Camera-type eye (tissue), 1 donor: ENCODE results near the gene PEAK1. TPM values are rescaled to one million over a fixed set of nuclear protein-coding genes. Genes with fewer than 3 reads are reported as not detected.

Experiments
- total RNA-seq: library from RNA; depleted of rRNA; stranded (reverse); fragments of >200 nt; gene quantifications from one replicate; pipeline ENCODE4 v1.2.3, GENCODE V29; 2014

PEAK1 gene
- total RNA-seq, result 111 TPM

GRCh38 chr15:77419836-77420609, at the start of gene PEAK1:
Gene PEAK1, minus strand, starts transcription at chr15:77420104. Its CDS starts 238,178 bp downstream, at chr15:77181926.

GRCh38 chr15:77420610-77421369, 886 bp upstream of the PEAK1 start, which contains the start of gene HMG20A:
Gene HMG20A, plus strand, starts transcription at chr15:77420888. Its CDS starts 37,520 bp downstream, at chr15:77458408.

GRCh38 chr15:77070495-77071304, 349.2 kb downstream of the PEAK1 start, which contains the start of gene TSPAN3:
Gene TSPAN3, minus strand, starts transcription at chr15:77071109. Its CDS starts 155 bp downstream, at chr15:77070954.

Other genes with a start within 250 kb of the PEAK1 start
- gene HMG20A, start 784 bp upstream of the PEAK1 start, total RNA-seq, result 71.7 TPM
- gene LINGO1, start 212.8 kb upstream of the PEAK1 start, total RNA-seq, result 35.2 TPM